WTC11 (cell line): ENCODE data around the gene UBE2J2. TPM values are rescaled to one million over a fixed set of nuclear protein-coding genes. Genes with fewer than 3 reads are reported as not detected.

ENCODE experiments used
- ATAC-seq: fragments of 200-7000 bp; cut with Tn5 transposase; 2 replicates; pipeline ENCODE4 v1.10.0; 2021; ENCODE audit warnings: mild to moderate bottlenecking, moderate library complexity
- CTCF ChIA-PET: fragments of 300-600 bp; sonication (Branson Sonifier 250); formaldehyde crosslinking; loops from one replicate; lab custom pipeline; 2021; ENCODE audit warnings: antibody characterized with exemption; lab: Charles Lee
- POLR2A ChIA-PET: fragments of 350-600 bp; sonication (Branson Sonifier 250); formaldehyde crosslinking; loops from one replicate; lab custom pipeline; 2021; ENCODE audit warnings: antibody characterized with exemption; lab: Charles Lee
- DNase-seq: peaks from one replicate; pipeline ENCODE4 v3.0.0; 2021; ENCODE audit warnings: low spot score
- H3K27ac Mint-ChIP-seq: 2 replicates; pipeline ENCODE4 v1.8.0; 2021; ENCODE audit warnings: mixed read lengths
- H3K27me3 Mint-ChIP-seq: 2 replicates; pipeline ENCODE4 v1.8.0; 2021; ENCODE audit warnings: low read depth, mild to moderate bottlenecking, moderate library complexity, mixed read lengths
- H3K36me3 Mint-ChIP-seq: 2 replicates; pipeline ENCODE4 v1.8.0; 2021; ENCODE audit warnings: mixed read lengths
- H3K4me1 Mint-ChIP-seq: 2 replicates; pipeline ENCODE4 v1.8.0; 2022; ENCODE audit warnings: mixed read lengths
- H3K4me3 Mint-ChIP-seq: 2 replicates; pipeline ENCODE4 v1.8.0; 2021; ENCODE audit warnings: mild to moderate bottlenecking, moderate library complexity, mixed read lengths
- H3K9me3 Mint-ChIP-seq: 2 replicates; pipeline ENCODE4 v1.8.0; 2021; ENCODE audit warnings: mixed read lengths
- ARID4B ChIP-seq: sonication (generic); formaldehyde crosslinking; IDR thresholded peaks from 2 replicates; pipeline ENCODE4 v1.8.0; 2023; ENCODE audit warnings: missing genetic modification reagents, mild to moderate bottlenecking, borderline replicate concordance
- ATF6 ChIP-seq: sonication (generic); formaldehyde crosslinking; IDR thresholded peaks from 2 replicates; pipeline ENCODE4 v1.8.1; 2023; ENCODE audit warnings: mild to moderate bottlenecking, missing genetic modification reagents
- CREM ChIP-seq: sonication (generic); formaldehyde crosslinking; IDR thresholded peaks from 2 replicates; pipeline ENCODE4 v1.8.1; 2022; ENCODE audit warnings: mild to moderate bottlenecking, missing genetic modification reagents, moderate library complexity
- EMX1 ChIP-seq: fragments of 250-450 bp; sonication (Bioruptor Pico); IDR thresholded peaks from 2 replicates; pipeline ENCODE4 v1.8.0; 2021; ENCODE audit warnings: mild to moderate bottlenecking
- FOXJ3 ChIP-seq: sonication (generic); formaldehyde crosslinking; IDR thresholded peaks from 2 replicates; pipeline ENCODE4 v1.9.0; 2021; ENCODE audit warnings: missing genetic modification reagents, mild to moderate bottlenecking, borderline replicate concordance
- FOXK1 ChIP-seq: sonication (generic); formaldehyde crosslinking; IDR thresholded peaks from 2 replicates; pipeline ENCODE4 v1.8.0; 2022; ENCODE audit warnings: mild to moderate bottlenecking, moderate library complexity, missing genetic modification reagents
- GRHL2 ChIP-seq: fragments of 250-450 bp; sonication (Bioruptor Pico); IDR thresholded peaks from 2 replicates; pipeline ENCODE4 v1.8.0; 2022; ENCODE audit warnings: mild to moderate bottlenecking, moderate library complexity; ENCODE audit not compliant: insufficient replicate concordance, severe bottlenecking
- GTF2I ChIP-seq: fragments of 250-450 bp; sonication (Bioruptor Pico); conservative IDR thresholded peaks from 2 replicates; pipeline ENCODE4 v1.4.0; 2021; ENCODE audit warnings: mild to moderate bottlenecking
- MYBL2 ChIP-seq: sonication (generic); formaldehyde crosslinking; IDR thresholded peaks from 2 replicates; pipeline ENCODE4 v1.8.1; 2023; ENCODE audit warnings: mild to moderate bottlenecking, moderate library complexity, missing genetic modification reagents
- NFYB ChIP-seq: sonication (generic); formaldehyde crosslinking; conservative IDR thresholded peaks from 2 replicates; pipeline ENCODE4 v1.8.0; 2022; ENCODE audit warnings: low read depth, missing genetic modification reagents
- NR2C2 ChIP-seq: sonication (generic); formaldehyde crosslinking; IDR thresholded peaks from 2 replicates; pipeline ENCODE4 v1.8.0; 2022; ENCODE audit warnings: mild to moderate bottlenecking, missing genetic modification reagents
- PRDM15 ChIP-seq: sonication (generic); formaldehyde crosslinking; IDR thresholded peaks from 2 replicates; pipeline ENCODE4 v1.8.0; 2022; ENCODE audit warnings: missing genetic modification reagents
- SMAD4 ChIP-seq: sonication (generic); formaldehyde crosslinking; IDR thresholded peaks from 2 replicates; pipeline ENCODE4 v1.8.0; 2022; ENCODE audit warnings: mild to moderate bottlenecking, missing genetic modification reagents
- TEAD4 ChIP-seq: sonication (generic); formaldehyde crosslinking; IDR thresholded peaks from 2 replicates; pipeline ENCODE4 v1.8.0; 2022; ENCODE audit warnings: mild to moderate bottlenecking, missing genetic modification reagents
- ZBTB21 ChIP-seq: sonication (generic); formaldehyde crosslinking; IDR thresholded peaks from 2 replicates; pipeline ENCODE4 v1.8.1; 2023; ENCODE audit warnings: mild to moderate bottlenecking, missing genetic modification reagents, borderline replicate concordance
- ZNF281 ChIP-seq: sonication (generic); formaldehyde crosslinking; IDR thresholded peaks from 2 replicates; pipeline ENCODE4 v1.8.0; 2023; ENCODE audit warnings: mild to moderate bottlenecking, missing genetic modification reagents
- ZNF396 ChIP-seq: fragments of 250-450 bp; sonication (Bioruptor Pico); IDR thresholded peaks from 2 replicates; pipeline ENCODE4 v1.8.0; 2021; ENCODE audit warnings: mild to moderate bottlenecking, moderate library complexity, borderline replicate concordance
- ZSCAN18 ChIP-seq: fragments of 250-450 bp; sonication (Bioruptor Pico); IDR thresholded peaks from 2 replicates; pipeline ENCODE4 v2.1.2; 2022; ENCODE audit warnings: mild to moderate bottlenecking, moderate library complexity
- total RNA-seq: library from RNA; stranded (reverse); gene quantifications from 3 replicates; pipeline ENCODE4 v1.2.3, GENCODE V29; 2021

The UBE2J2 gene
- total RNA-seq, 1 experiment from 2014 or later = 72.2 TPM

- TF ChIP-seq FOXK1 (CRISPR knock-in tag) (no peak), MYBL2 (no peak), NR2C2 (CRISPR knock-in tag) (no peak), FOXJ3 (CRISPR knock-in tag) (no peak), ZNF396 (CRISPR knock-in tag) (no peak)
These were observed 51.0 kb downstream of the UBE2J2 start (continued) for GRCh38 chr1:1222575-1223225.

GRCh38 chr1:1221887-1222574, 51.6 kb downstream of the UBE2J2 start:
- TF ChIP-seq NFYB (CRISPR knock-in tag) = no peak
- no peak for TF ChIP-seq TEAD4 (CRISPR knock-in tag)
- no peak for TF ChIP-seq EMX1 (CRISPR knock-in tag)
- TF ChIP-seq GRHL2 (CRISPR knock-in tag) = no peak
- TF ChIP-seq CREM (CRISPR knock-in tag) = no peak
- TF ChIP-seq ZSCAN18 (CRISPR knock-in tag) = no peak
- ChIA-PET CTCF (no interaction called here), POLR2A (no interaction called here)
- no peaks in the 10 kb centered on the region for H3K4me1 Mint-ChIP-seq
- no peaks in the 10 kb centered on the region for H3K9me3 Mint-ChIP-seq
- H3K27me3 Mint-ChIP-seq = no peaks in the 10 kb centered on the region
- no peak for ATAC-seq
- peaks cover 17% of the 10 kb centered on the region for H3K36me3 Mint-ChIP-seq
- H3K4me3 Mint-ChIP-seq = no peak overlapping the region
- H3K27ac Mint-ChIP-seq = no peak overlapping the region
- DNase-seq = no peak

- Mint-ChIP-seq H3K9me3 (no peaks in the 10 kb centered on the region), H3K27me3 (no peaks in the 10 kb centered on the region), H3K4me3 (no peak overlapping the region), H3K4me1 (no peaks in the 10 kb centered on the region), H3K36me3 (peaks cover 12% of the 10 kb centered on the region), H3K27ac (no peak overlapping the region)
- CTCF ChIA-PET = no interaction called here
- ATAC-seq = no peak
- POLR2A ChIA-PET = no interaction called here
- DNase-seq = no peak
- TF ChIP-seq PRDM15 (no peak), ZNF396 (CRISPR knock-in tag) (no peak), ZNF281 (no peak), ARID4B (CRISPR knock-in tag) (no peak), SMAD4 (CRISPR knock-in tag) (no peak), GTF2I (CRISPR knock-in tag) (no peak), ZBTB21 (no peak), ATF6 (CRISPR knock-in tag) (no peak)
These were observed 53.5 kb downstream of the UBE2J2 start for GRCh38 chr1:1220197-1220596.
